K562 treated with DMSO at 1 percent for 48 hours (cell line): ENCODE measurements around the gene GART. TPM values are rescaled to one million over a fixed set of nuclear protein-coding genes. Genes with fewer than 3 reads are reported as not detected.

ENCODE experiments used
- total RNA-seq: library from RNA; unstranded; fragments of 300-600 nt; gene quantifications from 2 replicates; pipeline ENCODE4 v1.2.3, GENCODE V29; 2022; ENCODE audit warnings: low replicate concordance; ENCODE audit errors: extremely low read depth

GART gene
- total RNA-seq, result 960 TPM in 1 of 2 replicates, not detected in the other

DNA sequence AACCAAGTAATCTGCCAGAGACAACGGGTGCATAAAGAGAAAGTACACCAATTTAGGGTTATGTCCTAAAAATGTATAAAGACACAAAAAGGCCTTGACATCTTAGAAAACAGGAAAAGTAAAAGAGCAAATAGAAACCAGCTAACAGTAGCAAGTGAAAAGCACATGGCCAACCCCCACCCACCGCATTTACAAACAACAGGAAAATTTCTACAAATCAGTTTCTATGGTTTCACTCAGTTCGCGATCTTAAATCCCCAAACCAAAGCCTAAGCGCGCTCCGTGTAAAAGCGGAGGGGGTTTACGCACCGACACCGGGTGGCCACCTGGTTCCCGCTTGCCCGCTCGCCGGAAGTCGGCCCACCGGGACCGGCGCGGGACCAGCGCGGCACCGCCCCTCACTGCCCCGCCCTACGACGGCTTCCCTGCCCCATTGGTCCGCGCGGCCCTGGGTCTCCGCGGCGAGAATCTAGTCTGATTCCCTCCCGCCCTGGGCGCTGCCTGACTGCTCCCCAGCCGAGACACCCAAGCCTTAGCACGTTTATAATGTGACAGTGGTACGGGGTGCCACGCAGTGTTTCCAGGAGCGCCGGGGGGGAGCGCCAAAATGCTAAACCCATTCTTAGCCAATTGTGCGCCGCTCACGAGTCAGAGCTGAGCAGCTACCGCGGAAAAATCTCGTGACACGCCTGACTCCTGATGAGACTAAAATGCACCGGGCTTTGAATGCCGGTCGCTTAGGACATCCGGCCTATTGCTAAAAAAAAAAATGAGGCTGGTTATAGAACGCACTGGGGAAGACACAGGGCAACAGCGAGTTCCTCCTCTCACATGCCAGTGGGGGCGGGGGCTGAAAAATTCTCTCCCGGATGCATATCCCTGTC, at the start of gene GART:
GART (minus strand) TSS at position 362 of the 884 bp plus-strand sequence. CDS start 2,802 bp downstream, outside the sequence.

DNA sequence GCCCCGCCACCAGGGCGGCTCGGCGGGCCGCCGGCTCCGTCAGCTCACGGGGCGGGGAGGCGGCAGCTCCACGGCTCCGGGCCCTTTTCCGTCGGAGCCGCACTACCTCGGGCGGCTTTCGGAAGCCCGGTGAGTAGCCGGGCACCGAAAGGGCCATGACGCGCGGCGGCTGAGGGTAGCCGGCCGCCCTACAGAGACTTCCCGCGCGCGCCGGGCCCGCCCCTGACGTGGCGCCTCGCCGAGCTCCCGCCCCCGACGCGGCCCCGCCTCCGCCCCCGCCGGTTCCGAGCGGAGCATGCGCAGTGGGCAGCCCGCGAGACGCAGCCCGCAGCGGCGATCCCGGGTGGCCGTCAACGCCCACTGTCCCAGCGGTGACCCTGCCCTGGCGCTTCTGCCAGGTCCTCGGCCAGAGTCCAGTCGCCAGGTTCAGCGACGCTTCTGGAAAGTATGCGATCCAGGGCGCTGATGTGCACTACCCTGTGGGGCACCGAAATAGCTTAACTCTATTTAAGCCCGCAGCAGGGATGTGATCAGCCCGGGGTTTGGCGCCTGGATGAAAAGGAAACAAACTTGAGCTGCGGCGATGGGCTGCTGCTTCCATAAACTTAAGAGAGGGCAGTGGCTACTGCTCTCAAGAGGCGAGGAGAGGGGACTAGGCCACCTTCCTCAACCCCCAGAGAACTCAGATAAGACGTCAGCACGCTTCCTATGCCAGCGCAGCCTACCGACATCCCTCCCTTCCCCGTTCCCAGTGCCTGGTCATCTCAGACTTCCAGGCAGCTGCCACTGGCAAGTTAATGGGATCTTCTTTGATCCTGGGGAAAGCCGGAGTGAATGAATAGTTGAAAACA, 46.8 kb upstream of the GART start, which contains the start of gene DONSON:
DONSON (minus strand) TSS at position 200 of the 851 bp plus-strand sequence; CDS start at position 157, 43 bp downstream.

DNA sequence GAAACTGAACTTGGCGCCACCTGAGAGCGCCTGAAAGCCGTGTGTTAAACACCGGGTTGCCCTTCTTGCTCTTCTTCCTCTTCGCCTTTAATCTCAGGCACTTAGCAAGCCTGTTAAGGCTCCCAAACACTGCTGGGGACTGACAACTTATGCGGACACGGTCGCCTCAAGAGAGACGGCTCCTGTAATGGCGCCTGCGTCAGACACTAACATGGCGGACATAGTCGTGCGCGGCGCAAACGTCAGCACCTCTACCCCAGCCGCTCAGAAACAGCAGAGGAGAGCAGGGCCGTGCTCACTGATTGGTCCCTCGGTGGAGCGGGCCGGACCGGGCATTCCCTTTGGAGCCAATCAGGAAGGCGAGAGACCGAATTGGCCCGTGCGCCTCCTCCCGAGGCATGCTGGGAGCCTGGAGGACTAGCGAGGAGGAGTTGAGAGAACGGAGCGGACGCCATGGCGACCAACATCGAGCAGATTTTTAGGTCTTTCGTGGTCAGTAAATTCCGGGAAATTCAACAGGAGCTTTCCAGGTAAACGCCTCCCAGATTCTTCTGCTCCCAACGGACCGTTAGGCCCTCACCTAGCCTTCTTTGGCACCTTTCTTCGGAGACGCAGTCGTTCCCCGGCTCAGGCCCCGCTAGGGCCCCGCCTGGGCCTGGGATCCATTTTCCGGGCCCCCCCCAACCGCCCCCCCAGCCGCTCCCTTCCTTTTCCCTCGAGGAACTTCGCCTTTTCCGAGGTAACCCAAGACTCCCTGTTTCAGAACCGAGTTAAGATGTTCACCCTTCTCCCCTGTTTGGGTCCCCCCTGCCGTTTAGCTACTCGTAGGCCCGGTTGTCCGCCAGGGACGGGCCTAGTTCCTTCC, 955 bp upstream of the GART start, which contains the start of gene SON:
SON (plus strand) TSS at position 399 of the 865 bp plus-strand sequence; CDS start at position 454, 55 bp downstream.

GRCh38 chr21:33491373-33492102, 50.4 kb downstream of the GART start, which contains the start of gene DNAJC28:
DNAJC28 (minus strand) TSS chr21:33491716; CDS start chr21:33489393, 2,323 bp downstream.

DNA sequence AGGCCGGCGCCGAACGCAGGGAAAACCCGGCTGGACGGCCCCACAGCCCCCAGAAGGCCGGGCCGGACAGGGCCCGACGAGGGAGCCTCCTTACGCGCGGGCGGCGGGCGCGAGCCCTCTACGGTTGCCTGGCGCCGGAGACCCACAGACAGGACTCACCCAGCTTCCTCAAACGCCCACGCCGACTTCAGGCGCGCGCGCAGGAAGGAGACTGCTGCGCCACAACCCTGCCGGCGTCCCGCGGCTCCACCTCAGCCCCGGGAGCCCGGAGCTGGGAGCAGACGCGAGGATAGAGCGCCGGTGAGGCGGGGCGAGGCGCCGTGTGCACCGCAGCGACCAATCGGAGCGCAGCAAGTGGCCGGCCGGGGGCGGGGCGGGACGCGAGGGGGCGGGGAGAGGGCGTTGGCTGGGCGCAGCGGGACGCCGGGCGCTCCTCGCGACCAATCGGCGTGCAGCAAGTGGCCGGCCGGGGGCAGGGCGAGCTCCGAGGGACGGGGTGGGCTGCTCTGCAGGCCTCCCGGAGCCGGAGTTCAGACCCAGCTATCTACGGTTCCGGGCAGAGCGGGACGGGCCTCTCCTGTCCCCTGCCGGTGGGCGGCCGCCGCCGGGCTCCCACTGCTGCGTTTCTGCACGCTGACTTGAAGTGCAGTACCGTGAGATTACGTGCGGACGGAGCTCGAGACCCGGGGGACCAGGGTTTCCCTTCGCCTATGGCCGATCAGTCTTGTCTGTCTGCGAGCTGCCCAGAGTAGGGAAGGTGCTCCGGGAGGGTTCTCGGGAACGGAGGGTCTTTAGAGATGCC, 62.0 kb downstream of the GART start, which contains the start of gene TMEM50B:
TMEM50B (minus strand) TSS at position 296 of the 802 bp plus-strand sequence. CDS start 11,089 bp downstream, outside the sequence.

Other genes with a start within 250 kb of the GART start
- gene IFNAR1, start 217.1 kb downstream of the GART start, total RNA-seq, result not detected in 2 replicates
- gene IFNGR2, start 138.7 kb downstream of the GART start, total RNA-seq, result not detected in 2 replicates
- gene TMEM50B, start 62.1 kb downstream of the GART start, total RNA-seq, result not detected in 2 replicates
- gene DNAJC28, start 50.4 kb downstream of the GART start, total RNA-seq, result not detected in 2 replicates
- 67.1 and 105 TPM in 2 replicates for gene SON, start 921 bp upstream of the GART start, total RNA-seq
- gene DONSON, start 46.6 kb upstream of the GART start, total RNA-seq, result not detected in 2 replicates
- not detected in 2 replicates for gene CRYZL1, start 99.6 kb upstream of the GART start, total RNA-seq
- not detected in 2 replicates for gene ITSN1, start 100.4 kb upstream of the GART start, total RNA-seq